Measurements from ENCODE around the gene PLXNA2.

The PLXNA2 gene

GRCh38 chr1:208031316-208031931 lies 212.8 kb downstream of the PLXNA2 start:
- DNase-seq: no peak

GRCh38 chr1:208030288-208031091 lies 213.7 kb downstream of the PLXNA2 start:
- DNase-seq: no peak

GRCh38 chr1:208029381-208030287 lies 214.6 kb downstream of the PLXNA2 start:
- no peak for DNase-seq

GRCh38 chr1:208028526-208028925 lies 215.7 kb downstream of the PLXNA2 start:
- no peak for DNase-seq

GRCh38 chr1:208027861-208028260 lies 216.3 kb downstream of the PLXNA2 start:
- DNase-seq: no peak

- no peak for DNase-seq
These were observed 217.2 kb downstream of the PLXNA2 start for GRCh38 chr1:208026880-208027438.

- peak in 41 of 56 donors; percentile 6 to 81 (median 43) for DNase-seq
These were observed 219.2 kb downstream of the PLXNA2 start for GRCh38 chr1:208025031-208025430.

- DNase-seq: no peak
These were observed 219.8 kb downstream of the PLXNA2 start for GRCh38 chr1:208024406-208024805.

- no peak for DNase-seq
These were observed 224.9 kb downstream of the PLXNA2 start for GRCh38 chr1:208019257-208019656.

GRCh38 chr1:208015255-208015654 lies 228.9 kb downstream of the PLXNA2 start:
- no peak for DNase-seq

GRCh38 chr1:208013210-208013609 lies 231.0 kb downstream of the PLXNA2 start:
- no peak for DNase-seq

- DNase-seq: no peak
These were observed 231.5 kb downstream of the PLXNA2 start for GRCh38 chr1:208012721-208013120.

- DNase-seq: no peak
These were observed 233.6 kb downstream of the PLXNA2 start for GRCh38 chr1:208010487-208011071.

GRCh38 chr1:208009706-208010444 lies 234.3 kb downstream of the PLXNA2 start:
- no peak for DNase-seq

GRCh38 chr1:208009303-208009702 lies 234.9 kb downstream of the PLXNA2 start:
- DNase-seq: no peak

- DNase-seq: no peak
These were observed 235.7 kb downstream of the PLXNA2 start for GRCh38 chr1:208008534-208008933.

- DNase-seq: no peak
These were observed 236.2 kb downstream of the PLXNA2 start for GRCh38 chr1:208007938-208008342.

- DNase-seq: no peak
These were observed 236.8 kb downstream of the PLXNA2 start for GRCh38 chr1:208007319-208007937.

- no peak for DNase-seq
These were observed 237.8 kb downstream of the PLXNA2 start for GRCh38 chr1:208006258-208006920.

Measured in nucleus accumbens (tissue), 56 donors.